Aorta (tissue), 5 donors: ENCODE results near the gene PTPN7. TPM values are rescaled to one million over a fixed set of nuclear protein-coding genes. Genes with fewer than 3 reads are reported as not detected.
"Not testable (repeated sequence)": the region's sequence is repeated elsewhere in the genome, so short reads cannot be mapped to it uniquely, and the experiment has no call there.

ENCODE experiments used
- ATAC-seq: fragments of 200-7000 bp; cut with Tn5 transposase; one replicate; pipeline ENCODE4 v1.9.1; 2022; ENCODE audit warnings: moderate library complexity; ENCODE audit not compliant: low FRiP score
- DNase-seq, 2 donors: peaks; one replicate each; pipeline ENCODE4 v3.0.0-alpha.2; 2020
- H3K27ac ChIP-seq, 2 donors: one replicate each; pipeline ENCODE4 v1.5.1; 2013; ENCODE audit warnings: low read length in 2 of 2, mild to moderate bottlenecking in 2 of 2, moderate library complexity in 2 of 2, control low read depth in 1 of 2, inconsistent platforms in 1 of 2, low read depth in 1 of 2
- H3K27me3 ChIP-seq, 2 donors: one replicate each; pipeline ENCODE4 v1.6.1; 2013; ENCODE audit warnings: control low read depth in 1 of 2, low read length in 1 of 2, mild to moderate bottlenecking in 1 of 2, moderate library complexity in 1 of 2; ENCODE audit not compliant: insufficient read depth in 2 of 2, control insufficient read depth in 1 of 2
- H3K36me3 ChIP-seq, 2 donors: one replicate each; pipeline ENCODE4 v1.6.1; 2013; ENCODE audit warnings: control low read depth in 1 of 2, low read length in 1 of 2, mild to moderate bottlenecking in 1 of 2; ENCODE audit not compliant: insufficient read depth in 2 of 2, control insufficient read depth in 1 of 2
- H3K4me1 ChIP-seq, 2 donors: one replicate each; pipeline ENCODE4 v1.6.1; 2013; ENCODE audit warnings: low read length in 2 of 2, control low read depth in 1 of 2, mild to moderate bottlenecking in 1 of 2, moderate library complexity in 1 of 2; ENCODE audit not compliant: insufficient read depth in 2 of 2, control insufficient read depth in 1 of 2
- H3K4me3 ChIP-seq, 2 donors: one replicate each; pipeline ENCODE4 v1.5.1; 2013; ENCODE audit warnings: low read length in 2 of 2, control low read depth in 1 of 2, mild to moderate bottlenecking in 1 of 2
- H3K9me3 ChIP-seq: one replicate; pipeline ENCODE4 v1.6.1; 2013; ENCODE audit warnings: mild to moderate bottlenecking, low read length; ENCODE audit not compliant: control insufficient read depth
- WGBS, 2 donors: extraction: QIAGEN DNeasy Blood & Tissue Kit; methylation state at CpG; one replicate each; pipeline ENCODE4 v1.1.7; 2013; 5-methylcytosine and 5-hydroxymethylcytosine counted together
- intact Hi-C, 2 donors: fragments of 100-400 bp; cut with DNase I; formaldehyde crosslinking; loops; one replicate each; pipeline versions ENCODE4 v1.14.2 to v1.15.0; 2022
- polyA plus RNA-seq, 2 donors: library from polyadenylated mRNA; stranded (reverse); fragments of 200-250 nt; gene quantifications; one replicate each; pipeline ENCODE4 v1.2.3, GENCODE V29; 2013
- total RNA-seq, 2 donors: library from RNA; stranded (reverse); fragmentation: NEBNext Ultra II Directional; extraction: Animal tissue kit (Norgen Biotek cat#: 25700); gene quantifications; one replicate each; pipeline ENCODE4 v1.2.1, GENCODE V29; 2021
- donor health status: healthy with polysubstance abuse.
- donor health status: Bipolar disorder and iron deficiency.
- donor health status: DM: no; HTN: no; CAD: no.
- donor health status: DM: no; HTN: no; CAD: no.
- donor health status: DM: yes; HTN: yes; CAD: no.

Gene PTPN7
- total and polyA plus RNA-seq, 4 donors = 0.33 to 5.7 (median 3.4) TPM

GRCh38 chr1:202143011-202143767 lies 17.2 kb downstream of the PTPN7 start:
- H3K27ac ChIP-seq = peak overlapping the region; percentile 38 to 83
- intact Hi-C loops = no loop called here
- no peaks in the 10 kb centered on the region for H3K36me3 ChIP-seq
- peak overlapping the region; percentile 93 to 100 for H3K4me3 ChIP-seq
- H3K4me1 ChIP-seq = no peaks in the 10 kb centered on the region
- 10% methylated on average over 17 of the region's 17 CpGs for WGBS, 2 donors
- H3K27me3 ChIP-seq = no peaks in the 10 kb centered on the region
- DNase-seq (peak; percentile 73 to 75), ATAC-seq (peak; percentile 61)
- no peaks in the 10 kb centered on the region for H3K9me3 ChIP-seq

- DNase-seq, H3K9me3 ChIP-seq, H3K4me1 ChIP-seq, intact Hi-C loops, H3K36me3 ChIP-seq, H3K27me3 ChIP-seq, ATAC-seq, H3K27ac ChIP-seq, H3K4me3 ChIP-seq: not testable (repeated sequence)
- WGBS, 2 donors = 81 to 82% methylated on average over 3 of the region's 3 CpGs
These were observed 18.9 kb downstream of the PTPN7 start for GRCh38 chr1:202141468-202141867.

GRCh38 chr1:202140833-202141232 lies 19.6 kb downstream of the PTPN7 start:
- no peak overlapping the region for H3K4me3 ChIP-seq
- WGBS, 2 donors = 48 to 49% methylated on average over 4 of the region's 4 CpGs
- H3K9me3 ChIP-seq = no peaks in the 10 kb centered on the region
- no peak overlapping the region for H3K27ac ChIP-seq
- intact Hi-C loops = no loop called here
- DNase-seq (no peak), ATAC-seq (no peak)
- H3K36me3 ChIP-seq = no peaks in the 10 kb centered on the region
- H3K4me1 ChIP-seq = no peaks in the 10 kb centered on the region
- no peaks in the 10 kb centered on the region for H3K27me3 ChIP-seq

GRCh38 chr1:202135221-202135721 lies 25.1 kb downstream of the PTPN7 start:
- intact Hi-C loops = loop anchor here (5.0 to 10.0 kb wide), 3 partner anchors 128 to 250 kb away; partner anchors contain the start of gene SHISA4 (in 1 of the 2)

GRCh38 chr1:202134645-202135172 lies 25.7 kb downstream of the PTPN7 start:
- no peak overlapping the region for H3K4me3 ChIP-seq
- H3K27ac ChIP-seq = peak overlapping the region in 1 of 2 donors; percentile 36
- DNase-seq (no peak), ATAC-seq (no peak)
- no peaks in the 10 kb centered on the region for H3K9me3 ChIP-seq
- no peaks in the 10 kb centered on the region for H3K27me3 ChIP-seq
- WGBS, 2 donors = 77% methylated on average over 13 of the region's 13 CpGs
- H3K36me3 ChIP-seq = peaks cover 0 to 5% of the 10 kb centered on the region in 2 donors
- intact Hi-C loops = loop anchor here (5.0 to 10.0 kb wide), 3 partner anchors 127 to 250 kb away; partner anchors contain the start of gene SHISA4 (in 1 of the 2)
- no peaks in the 10 kb centered on the region for H3K4me1 ChIP-seq

More at GRCh38 chr1:202135221-202135721, 25.1 kb downstream of the PTPN7 start:
- 28 to 29% methylated on average over 15 of the region's 15 CpGs for WGBS, 2 donors
- H3K27ac ChIP-seq = peak overlapping the region in 1 of 2 donors; percentile 36
- no peaks in the 10 kb centered on the region for H3K4me1 ChIP-seq
- no peaks in the 10 kb centered on the region for H3K27me3 ChIP-seq
- H3K36me3 ChIP-seq = peaks cover 0 to 5% of the 10 kb centered on the region in 2 donors
- no peaks in the 10 kb centered on the region for H3K9me3 ChIP-seq
- no peak overlapping the region for H3K4me3 ChIP-seq
- DNase-seq (no peak), ATAC-seq (peak; percentile 84)

GRCh38 chr1:202133989-202134388 lies 26.4 kb downstream of the PTPN7 start:
- H3K36me3 ChIP-seq = peaks cover 0 to 5% of the 10 kb centered on the region in 2 donors
- intact Hi-C loops = loop anchor here (10.0 kb wide), 2 partner anchors 239 to 249 kb away; partner anchors contain the start of gene SHISA4 (in 1 of the 2)
- no peak overlapping the region for H3K27ac ChIP-seq

GRCh38 chr1:202133496-202133895 lies 26.9 kb downstream of the PTPN7 start:
- Histone ChIP-seq H3K36me3 (peaks cover 0 to 5% of the 10 kb centered on the region in 2 donors), H3K27ac (no peak overlapping the region), H3K27me3 (no peaks in the 10 kb centered on the region), H3K4me3 (no peak overlapping the region), H3K4me1 (no peaks in the 10 kb centered on the region), H3K9me3 (no peaks in the 10 kb centered on the region)
- intact Hi-C loops = loop anchor here (10.0 kb wide), 2 partner anchors 239 to 249 kb away; partner anchors contain the start of gene SHISA4 (in 1 of the 2)
- ATAC-seq (no peak), DNase-seq (no peak)
- 73 to 78% methylated on average over 8 of the region's 8 CpGs for WGBS, 2 donors

More at GRCh38 chr1:202133989-202134388, 26.4 kb downstream of the PTPN7 start:
- H3K4me3 ChIP-seq = no peak overlapping the region
- no peaks in the 10 kb centered on the region for H3K9me3 ChIP-seq
- H3K27me3 ChIP-seq = no peaks in the 10 kb centered on the region
- 90 to 95% methylated on average over 4 to 5 of the region's 5 CpGs for WGBS, 2 donors
- DNase-seq (no peak), ATAC-seq (no peak)
- no peaks in the 10 kb centered on the region for H3K4me1 ChIP-seq

- Histone ChIP-seq H3K4me1 (no peaks in the 10 kb centered on the region), H3K27me3 (no peaks in the 10 kb centered on the region), H3K4me3 (no peak overlapping the region), H3K27ac (peak overlapping the region; percentile 4 to 90), H3K9me3 (no peaks in the 10 kb centered on the region), H3K36me3 (peaks cover 0 to 5% of the 10 kb centered on the region in 2 donors)
- no peak for DNase-seq
- 81 to 83% methylated on average over 14 of the region's 14 CpGs for WGBS, 2 donors
- intact Hi-C loops = loop anchor here (10.0 kb wide), 2 partner anchors 238 to 248 kb away; partner anchors contain the start of gene SHISA4 (in 1 of the 2)
- no peak for ATAC-seq
These were observed 27.4 kb downstream of the PTPN7 start for GRCh38 chr1:202133001-202133400.
